GM18868 (cell line): ENCODE measurements around the gene FLNB.

ENCODE experiments used
- ATAC-seq: cut with Tn5 transposase; IDR thresholded peaks from one replicate; pipeline ENCODE4 v1.9.1; 2021; ENCODE audit warnings: mild to moderate bottlenecking, moderate library complexity; ENCODE audit not compliant: unreplicated experiment

Gene FLNB

DNA sequence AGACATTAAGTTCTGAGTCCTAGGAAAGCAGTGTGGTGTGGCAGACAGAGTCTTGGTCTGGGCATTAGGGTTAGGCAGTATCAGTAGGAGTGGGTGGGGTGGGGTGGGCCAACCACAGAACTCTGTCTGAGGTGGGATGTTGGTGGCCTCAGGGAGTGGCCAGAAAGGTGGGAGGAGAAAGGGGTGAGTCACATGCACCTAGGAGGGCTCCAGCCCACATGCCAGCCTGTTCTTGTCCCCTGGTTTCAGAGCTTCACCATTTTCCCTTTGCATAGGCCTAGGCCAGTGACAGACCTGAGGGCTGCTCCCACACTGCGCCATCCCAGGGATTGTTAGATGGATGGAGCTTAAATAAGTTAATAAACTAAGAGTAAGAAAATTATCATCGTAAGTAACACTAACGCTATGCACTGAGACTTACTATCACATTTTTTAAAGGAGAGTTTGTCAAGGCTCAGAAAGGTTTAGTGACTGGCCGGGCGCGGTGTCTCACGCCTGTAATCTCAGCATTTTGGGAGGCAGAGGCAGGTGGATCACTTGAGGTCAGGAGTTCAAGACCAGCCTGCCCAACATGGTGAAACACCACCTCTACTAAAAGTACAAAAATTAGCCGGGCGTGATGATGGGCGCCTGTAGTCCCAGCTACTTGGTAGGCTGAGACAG lies 168.7 kb downstream of the FLNB start:
- no peak for ATAC-seq

DNA sequence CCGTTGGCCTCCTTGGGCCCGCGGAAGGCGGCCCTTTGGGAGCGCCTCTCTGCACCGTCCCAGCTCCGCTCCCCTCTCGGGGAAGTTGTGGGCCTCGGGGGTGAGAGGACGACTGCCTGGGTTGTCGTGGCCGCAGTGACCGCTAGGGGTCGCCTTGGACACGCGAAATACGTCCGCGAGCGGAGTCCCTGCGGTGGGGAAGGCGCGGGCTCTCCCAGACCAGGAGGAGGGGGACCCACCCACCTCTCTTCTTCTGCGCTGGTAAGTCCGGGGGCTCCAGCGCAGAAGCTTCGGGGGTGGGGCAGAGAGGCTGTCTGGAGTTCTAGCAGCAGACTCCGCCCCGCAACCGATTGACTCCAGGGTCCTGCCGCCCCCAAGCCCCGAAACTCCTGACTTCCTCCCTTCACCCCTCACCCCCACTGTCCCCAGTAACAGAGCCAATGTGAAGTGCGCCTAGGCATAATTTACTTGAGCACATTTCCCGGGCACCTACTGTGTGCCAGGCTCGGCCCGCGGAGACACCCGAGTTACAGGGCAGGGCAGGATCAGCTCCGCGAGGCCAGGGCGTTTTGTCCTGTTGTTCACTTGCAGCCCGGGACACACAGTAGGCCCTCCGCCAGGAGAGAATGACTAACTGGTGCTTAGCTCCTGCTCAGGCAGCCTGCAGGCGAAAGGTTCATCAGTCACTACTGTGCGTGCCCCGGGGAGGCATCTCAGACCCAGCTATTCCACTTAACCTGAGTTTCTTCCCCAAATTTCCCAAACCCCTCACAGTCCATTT lies 169.7 kb downstream of the FLNB start:
- peak; percentile 82 for ATAC-seq

DNA sequence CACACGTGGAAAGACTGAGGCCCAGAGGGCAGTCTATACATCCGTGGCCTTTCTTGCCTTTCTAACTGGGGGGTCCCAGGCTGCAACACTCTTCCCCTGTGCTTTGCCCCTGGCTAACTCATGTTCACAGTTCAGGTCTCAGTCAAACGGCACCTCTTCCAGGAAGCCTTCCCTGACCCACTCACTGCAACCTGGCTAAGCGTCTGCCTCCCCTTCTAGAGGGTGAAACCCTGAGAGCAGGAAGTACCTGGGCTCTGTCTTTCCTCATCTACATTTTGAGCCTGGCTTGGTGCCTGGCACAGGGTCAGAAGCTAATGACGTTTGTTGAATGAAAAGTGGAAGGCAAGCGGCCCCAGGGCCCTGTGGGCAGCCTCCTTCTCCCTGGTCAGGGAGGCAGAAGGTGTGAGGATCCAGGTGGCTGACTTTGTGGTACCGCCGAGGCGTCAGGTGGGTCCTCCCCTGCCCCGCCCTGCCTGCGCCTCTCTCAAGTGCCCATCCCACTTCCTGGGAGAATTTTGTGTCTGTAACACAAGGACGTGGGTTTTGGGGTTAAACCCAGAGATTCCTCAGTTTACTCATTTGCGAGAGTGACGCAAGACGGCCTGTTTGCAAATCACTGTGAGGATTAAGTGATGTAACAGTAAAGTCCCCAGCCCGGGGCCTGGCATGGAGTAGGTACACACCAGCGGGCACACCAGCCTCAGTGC lies 170.5 kb downstream of the FLNB start:
- ATAC-seq = no peak

DNA sequence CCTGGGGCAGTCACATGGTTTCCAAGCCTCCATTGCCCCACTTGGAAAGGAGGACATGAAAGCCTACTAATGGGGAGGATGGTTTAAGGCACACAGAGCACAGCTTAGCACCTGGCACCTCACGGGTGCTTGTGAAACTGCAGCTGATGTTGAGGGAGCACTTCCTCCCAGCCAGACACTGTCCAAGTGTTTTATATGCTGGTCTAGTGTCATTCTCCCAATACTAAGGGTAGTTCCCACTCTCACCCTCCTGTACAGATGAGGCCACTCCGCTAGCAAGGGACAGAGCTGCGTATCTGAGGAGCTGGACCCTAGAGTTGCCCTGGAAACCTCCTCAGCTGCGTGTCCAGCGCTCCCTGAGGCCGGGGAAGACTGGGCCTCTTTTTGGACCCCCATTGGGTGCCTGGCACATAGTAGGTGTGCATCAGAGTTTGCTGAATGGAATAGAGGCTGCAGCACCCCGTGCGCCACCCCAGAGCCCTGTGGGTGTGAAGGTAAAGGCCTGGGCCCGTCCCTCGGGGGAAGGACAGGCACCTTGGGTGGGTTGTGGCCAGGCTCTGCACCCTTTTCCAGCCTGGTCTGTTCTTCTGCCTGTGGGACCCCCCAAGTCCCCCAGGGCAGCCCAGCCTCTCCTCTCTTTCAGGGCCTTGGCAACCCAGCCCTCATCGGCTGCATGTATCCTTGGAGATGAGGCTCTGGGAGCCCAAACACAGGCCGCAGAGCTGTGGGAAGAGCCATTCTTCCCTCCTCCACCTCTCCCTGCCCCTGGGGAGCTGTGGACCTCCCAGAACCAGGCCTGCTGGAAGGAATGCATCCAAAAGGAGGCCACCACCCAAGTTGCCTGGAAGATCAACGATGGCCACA lies 171.2 kb downstream of the FLNB start:
- no peak for ATAC-seq

DNA sequence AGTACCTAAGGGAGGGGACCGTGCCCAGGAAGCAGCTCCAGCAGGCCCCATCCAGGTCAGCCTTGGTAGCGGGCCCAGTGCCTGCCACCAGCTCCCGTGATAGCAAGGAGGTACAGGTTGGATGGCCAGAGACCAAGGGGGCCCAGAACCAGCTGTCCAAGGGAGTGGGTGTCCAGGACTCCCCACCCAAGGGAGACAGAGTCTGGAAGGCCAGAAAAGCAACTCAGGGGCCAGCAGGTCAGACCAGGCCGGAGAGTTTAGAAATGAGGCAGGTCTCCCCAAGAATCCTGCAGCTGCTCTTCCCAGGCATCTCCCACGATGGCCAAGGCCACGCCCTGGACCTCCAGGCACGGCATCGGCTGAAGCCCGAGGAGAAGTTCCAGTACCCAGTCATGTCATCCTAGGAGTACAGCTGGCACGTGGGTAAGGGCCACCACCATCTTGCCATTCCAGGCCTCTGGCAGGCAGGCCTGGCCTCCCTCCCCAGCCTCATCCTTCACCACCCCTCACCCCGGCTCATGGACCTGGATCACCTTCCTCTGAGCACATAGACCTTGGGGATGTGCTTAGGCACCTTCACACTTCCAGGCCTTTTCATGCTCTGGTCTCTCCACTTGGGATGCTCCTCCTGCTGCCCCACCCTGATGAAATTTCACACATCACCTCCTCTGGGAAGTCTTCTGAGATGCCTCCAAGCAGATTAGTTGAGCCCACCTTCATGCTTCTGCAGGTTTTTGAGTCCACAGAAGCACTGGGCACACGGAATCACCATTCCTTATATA lies 172.1 kb downstream of the FLNB start:
- no peak for ATAC-seq

DNA sequence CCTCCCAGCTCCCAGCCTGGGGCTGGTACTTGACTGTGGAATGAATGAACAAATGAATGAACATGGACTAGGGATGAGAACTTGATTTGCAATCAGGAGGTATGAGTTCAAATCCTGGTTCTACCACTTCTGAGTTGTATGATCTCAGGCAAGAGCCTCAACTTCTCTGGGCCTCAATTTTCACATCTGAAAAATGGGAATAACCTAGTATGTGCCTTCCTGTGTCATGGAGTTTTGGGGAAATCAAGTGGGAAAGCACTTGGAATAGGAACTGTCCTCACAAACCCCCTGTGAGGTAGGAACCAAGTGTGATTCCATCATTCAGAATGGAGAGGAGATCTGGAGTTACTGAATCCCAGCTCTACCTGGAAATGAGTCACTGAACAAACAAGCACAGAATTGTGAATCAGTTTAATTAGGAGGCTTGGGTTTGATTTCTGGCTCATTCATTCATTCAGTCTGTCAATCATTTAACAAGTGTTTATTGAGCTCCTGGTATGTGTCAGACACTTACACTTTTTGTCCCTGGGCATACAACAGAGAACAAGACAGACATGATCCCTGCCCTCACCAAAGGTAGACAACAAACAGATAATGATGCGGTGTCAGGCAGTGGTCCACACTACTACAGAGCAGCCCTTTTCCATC lies 172.8 kb downstream of the FLNB start:
- no peak for ATAC-seq

DNA sequence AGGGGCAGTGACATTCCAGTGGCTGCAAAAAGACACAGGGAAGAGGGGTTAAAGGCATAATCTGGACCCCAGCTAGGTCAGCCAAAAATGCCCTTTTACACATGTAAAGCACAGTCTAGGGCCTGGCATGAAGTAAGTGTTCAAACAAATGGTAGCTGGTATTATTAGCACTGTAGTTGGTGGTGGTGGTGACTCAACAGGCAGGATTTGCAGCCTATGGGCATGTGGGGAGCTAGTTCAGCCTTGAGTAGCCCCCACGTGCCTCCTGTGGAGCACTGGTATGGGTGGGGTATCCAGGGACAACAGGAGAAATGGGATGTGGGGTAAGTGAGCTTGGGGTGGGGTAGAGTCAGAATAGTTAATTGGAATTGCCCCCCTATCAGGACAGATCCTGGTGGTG lies 175.0 kb downstream of the FLNB start:
- ATAC-seq = no peak

DNA sequence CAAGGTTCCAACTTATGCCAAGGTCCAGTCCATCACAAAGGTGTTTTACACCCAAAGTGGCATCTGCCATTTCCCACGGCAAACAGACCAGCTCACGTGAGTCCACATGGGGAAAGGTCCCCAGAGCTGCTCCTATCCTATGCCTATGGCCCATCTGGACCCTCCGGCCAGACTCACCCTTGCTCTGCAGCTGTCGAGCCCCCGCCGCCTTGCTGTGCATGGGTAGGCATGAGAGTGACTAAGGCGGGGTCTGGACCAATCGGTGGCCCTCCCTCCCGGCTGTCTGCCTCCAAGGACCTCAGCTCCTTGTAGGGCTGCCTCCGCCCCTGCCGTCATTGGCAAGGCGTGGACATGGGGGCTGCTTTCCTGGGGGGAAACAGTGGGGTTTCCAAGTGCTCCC lies 175.7 kb downstream of the FLNB start:
- ATAC-seq = no peak

DNA sequence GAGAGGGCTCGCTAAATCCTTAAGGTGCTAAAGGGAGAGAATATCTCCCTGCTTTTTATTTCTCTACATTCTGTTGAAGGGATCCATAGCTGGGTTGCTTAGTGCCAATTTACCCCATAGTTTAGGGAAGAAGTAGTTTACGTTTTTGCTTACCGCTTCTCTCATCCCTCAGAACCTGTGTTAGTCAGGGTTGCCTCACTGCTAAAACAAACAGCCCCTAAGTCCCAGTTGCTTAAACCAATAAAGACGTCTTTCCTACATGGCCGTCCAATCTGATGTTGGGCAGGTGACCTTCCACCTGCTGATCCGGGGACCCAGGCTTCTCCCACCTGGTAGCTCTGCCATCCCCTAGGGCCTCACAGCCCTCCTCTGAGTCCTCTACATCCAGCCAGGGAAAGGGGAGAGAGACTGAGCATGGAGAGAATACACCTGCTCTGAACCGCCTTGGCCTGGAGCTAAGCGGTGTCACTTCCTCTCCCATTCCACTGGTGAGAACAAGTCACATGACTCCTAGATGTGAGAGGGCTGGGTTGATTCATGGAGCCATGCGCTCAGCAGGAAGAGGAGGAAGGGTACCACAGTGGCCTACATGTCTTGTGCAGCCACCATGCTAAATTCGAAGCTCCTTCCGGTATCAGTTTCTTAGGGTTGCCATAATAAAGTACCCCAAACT lies 176.2 kb downstream of the FLNB start:
- ATAC-seq = no peak

DNA sequence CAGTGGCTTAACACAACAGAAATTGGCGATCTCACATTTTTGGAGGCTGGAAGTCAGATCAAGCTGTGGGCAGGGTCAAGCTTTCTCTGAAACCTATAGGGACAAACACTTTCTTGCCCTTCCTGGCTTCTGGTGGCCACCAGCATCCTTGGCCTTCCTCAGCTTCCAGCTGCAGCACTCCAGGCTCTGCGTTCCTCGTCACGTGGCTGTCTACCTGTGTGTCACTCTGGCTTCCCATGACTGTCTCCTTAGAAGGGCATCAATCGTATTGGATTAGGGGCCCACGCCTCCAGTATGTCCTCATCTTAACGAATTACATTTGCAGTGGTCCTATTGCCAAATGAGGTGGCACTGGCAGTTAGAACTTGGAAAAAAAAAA lies 176.7 kb downstream of the FLNB start:
- no peak for ATAC-seq

DNA sequence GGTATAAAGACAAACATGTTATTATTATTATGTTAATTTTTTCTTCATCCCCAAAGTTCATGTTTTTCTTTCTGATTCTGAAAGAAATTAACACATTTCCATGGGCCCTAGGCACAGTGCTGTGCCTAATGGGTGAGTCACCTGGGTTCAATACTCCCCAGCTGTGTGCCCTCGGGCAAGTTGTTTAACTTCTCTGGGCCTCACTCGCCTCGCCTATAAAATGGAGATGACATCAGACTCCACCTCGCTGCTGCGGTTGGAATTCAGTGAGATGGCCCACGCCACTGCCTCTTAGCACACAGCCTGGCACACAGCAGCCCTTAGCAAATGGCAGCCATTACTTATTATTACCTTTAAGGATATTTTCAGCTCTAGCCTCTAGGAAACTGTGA lies 179.9 kb downstream of the FLNB start:
- no peak for ATAC-seq

DNA sequence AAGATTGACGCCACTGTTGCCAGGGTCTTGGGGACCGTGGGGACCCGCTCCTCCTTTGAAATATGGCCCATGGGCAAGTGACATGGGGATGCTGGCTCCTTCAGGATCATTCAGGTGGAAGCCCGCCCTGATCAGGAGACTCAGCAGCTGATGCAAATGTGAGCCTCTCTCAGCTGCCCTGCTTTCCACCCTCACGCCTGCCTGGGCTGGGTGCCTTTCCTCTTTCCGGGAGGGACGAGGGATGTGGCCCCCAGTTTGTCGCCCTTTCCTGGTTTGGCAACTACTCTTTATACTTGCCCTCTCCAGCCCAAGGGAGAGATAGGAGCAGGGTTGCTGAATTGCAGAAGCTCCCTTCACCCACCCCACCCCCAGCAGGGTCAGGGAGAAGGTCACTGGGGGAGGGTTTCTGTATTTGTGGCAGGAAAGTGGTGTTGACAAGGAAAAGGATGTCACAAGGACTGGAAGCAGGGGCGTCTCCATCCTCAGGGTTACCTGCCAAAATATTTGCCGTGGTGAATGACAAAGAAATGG lies 180.8 kb downstream of the FLNB start:
- no peak for ATAC-seq

DNA sequence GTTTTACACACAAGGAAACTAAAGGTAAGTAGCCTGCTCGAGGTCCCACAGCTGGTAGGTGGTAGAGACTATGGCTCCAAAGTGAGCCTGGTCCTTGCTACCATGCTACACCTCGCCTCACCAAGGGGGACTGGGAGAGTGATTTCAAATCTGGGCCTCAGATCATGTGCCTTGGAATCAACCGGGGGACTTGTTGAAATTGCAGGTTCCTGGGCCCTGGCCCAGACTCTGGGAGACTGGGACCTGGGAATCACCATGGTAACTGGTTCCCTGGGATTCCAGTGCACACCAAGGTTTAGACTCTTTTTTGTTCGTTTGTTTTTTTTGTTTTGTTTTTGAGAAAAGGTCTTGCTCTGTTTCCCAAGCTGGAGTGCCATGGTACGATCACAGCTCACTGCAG lies 181.5 kb downstream of the FLNB start:
- ATAC-seq = no peak

DNA sequence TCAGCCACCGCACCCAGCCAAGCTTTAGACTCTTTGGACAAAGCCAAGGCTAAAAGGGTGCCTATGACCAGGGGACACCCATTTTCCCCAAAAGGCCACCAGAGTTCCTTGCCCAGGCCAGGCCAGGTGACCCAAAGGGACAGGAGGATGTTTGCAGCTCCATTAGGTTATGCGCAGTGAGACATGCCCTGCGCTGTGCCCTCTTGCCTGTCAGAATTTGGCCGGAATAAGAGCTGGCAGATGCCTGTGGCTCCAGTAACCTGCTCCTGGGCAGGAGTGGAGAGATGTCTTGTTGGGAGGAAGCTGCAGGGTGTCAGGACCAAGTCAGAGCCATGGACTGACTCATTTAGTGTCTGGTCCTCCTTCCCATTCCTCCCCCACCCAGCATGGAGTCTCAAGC lies 182.1 kb downstream of the FLNB start:
- no peak for ATAC-seq

DNA sequence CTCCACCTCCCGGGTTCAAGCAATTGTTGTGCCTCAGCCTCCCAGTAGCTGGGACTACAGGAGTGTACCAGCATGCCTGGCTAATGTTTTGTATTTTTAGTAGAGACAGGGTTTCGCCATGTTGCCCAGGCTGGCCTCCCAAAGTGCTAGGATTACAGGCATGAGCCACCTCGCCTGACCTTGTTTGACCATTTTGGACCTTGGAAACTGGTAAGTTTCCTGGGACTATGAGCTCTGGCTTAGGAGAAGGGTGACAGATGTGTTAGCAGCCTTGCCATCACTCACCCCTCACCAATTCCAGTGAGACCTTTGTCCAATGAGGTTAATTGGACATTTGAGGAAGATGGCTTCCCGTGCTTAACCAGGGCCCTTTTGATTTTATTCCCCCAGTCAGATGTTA lies 182.7 kb downstream of the FLNB start:
- no peak for ATAC-seq

DNA sequence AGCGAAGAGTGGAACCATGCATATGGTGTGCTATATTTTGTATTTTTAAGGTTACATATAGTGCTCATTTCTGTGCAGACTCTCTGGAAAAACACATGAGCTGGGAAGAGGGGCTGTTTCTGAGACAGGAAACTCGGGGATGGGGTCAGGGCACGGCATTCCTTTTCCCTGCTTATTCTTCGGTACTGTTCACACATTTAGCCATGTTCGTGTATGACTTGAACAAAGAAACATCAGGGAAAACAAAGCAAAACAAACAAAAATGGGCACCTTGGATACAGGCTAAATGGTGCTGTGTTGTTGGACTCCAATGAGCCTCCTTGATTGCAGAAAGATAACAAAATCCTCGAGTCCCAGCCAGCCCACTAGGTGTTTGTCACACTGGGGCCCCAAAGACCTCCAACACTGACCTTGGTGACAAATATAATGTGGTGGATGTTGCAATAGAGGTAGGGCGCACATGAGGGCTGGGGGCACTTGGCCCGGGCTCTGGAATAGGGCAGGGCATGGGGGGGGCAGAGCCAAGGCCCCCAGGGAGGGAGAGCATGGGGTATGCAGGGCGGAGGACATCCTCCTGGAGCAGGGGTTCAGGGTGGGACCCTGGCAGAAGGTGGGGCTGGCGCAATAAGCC lies 183.3 kb downstream of the FLNB start:
- ATAC-seq = no peak

DNA sequence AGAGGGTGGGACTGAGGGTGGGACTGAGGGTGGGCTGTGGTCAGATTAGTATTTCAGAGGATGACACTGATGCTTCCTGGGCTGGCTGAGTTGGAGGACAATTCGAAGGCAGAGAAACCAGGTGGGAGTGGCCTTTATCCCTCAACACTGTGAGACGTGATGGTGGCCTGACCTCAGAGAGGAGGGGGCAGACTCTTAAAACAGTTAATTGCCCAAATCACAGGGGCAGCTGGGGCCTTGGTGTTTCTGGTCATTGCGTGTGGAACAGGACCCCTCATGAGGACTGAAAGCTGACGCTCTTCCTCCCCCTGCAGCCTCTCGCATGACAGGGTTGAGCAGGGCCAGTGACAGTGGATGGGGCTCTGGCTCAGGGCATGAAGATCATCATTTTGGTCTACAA lies 183.8 kb downstream of the FLNB start:
- ATAC-seq = no peak

DNA sequence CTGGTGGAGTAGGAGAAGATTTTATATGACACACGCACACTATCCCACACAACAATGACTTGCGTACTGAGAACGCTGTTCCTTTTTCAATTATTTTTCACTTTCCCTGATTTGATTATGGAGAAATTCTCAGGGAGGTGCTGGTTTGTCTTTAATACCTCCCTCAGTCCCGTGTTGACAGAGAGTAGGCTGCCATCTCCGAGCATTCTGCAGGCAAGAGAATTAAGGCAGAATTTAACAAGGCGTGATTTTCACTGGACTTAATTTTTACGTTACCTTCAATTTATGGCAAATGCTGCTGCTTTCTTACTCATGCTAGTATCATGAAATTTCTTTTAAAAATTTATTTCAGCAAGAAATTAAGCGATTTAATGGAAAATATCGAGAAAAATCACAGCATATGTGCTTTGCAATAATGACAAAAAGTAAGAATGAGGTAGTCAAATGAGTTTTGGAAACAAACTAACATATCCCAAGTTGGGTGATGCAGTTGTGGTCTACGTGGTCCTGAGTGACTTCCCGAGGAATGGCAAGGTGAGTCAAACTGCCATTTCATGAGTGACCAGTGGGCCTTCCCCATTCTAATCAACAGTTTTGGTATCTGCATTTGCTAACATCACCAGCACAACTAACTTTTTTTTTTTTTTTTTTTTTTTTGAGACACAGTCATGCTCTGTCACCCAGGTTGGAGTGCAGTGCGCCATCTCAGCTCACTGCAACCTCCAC lies 185.6 kb downstream of the FLNB start:
- no peak for ATAC-seq
